MCF 10A (cell line): ENCODE results near the gene SFI1. TPM values are rescaled to one million over a fixed set of nuclear protein-coding genes. Genes with fewer than 3 reads are reported as not detected.

ENCODE experiments used
- BruUV-seq: library from RNA; stranded (reverse); fragments of 400-500 nt; replicated peaks from 2 replicates; lab custom pipeline; 2021; lab: Mats Ljungman, UMichigan
- CTCF ChIA-PET: fragments of 300-600 bp; sonication (Branson Sonifier 250); formaldehyde crosslinking; extraction: SDS; loops from one replicate; lab custom pipeline; 2021; ENCODE audit warnings: antibody characterized with exemption, inconsistent platforms; lab: Yijun Ruan, JAX
- POLR2A ChIA-PET: fragments of 300-600, 350-650 bp; sonication (Branson Sonifier 250); formaldehyde crosslinking; extraction: SDS; loops from one replicate; lab custom pipeline; 2020; ENCODE audit warnings: antibody characterized with exemption, inconsistent platforms; lab: Yijun Ruan, JAX
- DNase-seq: peaks from one replicate; pipeline ENCODE4 v3.0.0-alpha.2; 2018; ENCODE audit not compliant: unreplicated experiment
- H3K27ac Mint-ChIP-seq: one replicate; pipeline ENCODE4 v1.8.0; 2022; ENCODE audit warnings: mild to moderate bottlenecking, low read depth, mixed read lengths; ENCODE audit not compliant: unreplicated experiment
- H3K27me3 Mint-ChIP-seq: one replicate; pipeline ENCODE4 v1.8.0; 2022; ENCODE audit warnings: mixed read lengths; ENCODE audit not compliant: insufficient read depth, unreplicated experiment
- H3K36me3 Mint-ChIP-seq: one replicate; pipeline ENCODE4 v1.8.0; 2022; ENCODE audit warnings: mild to moderate bottlenecking, moderate library complexity, mixed read lengths; ENCODE audit not compliant: insufficient read depth, unreplicated experiment
- H3K4me1 Mint-ChIP-seq: one replicate; pipeline ENCODE4 v1.8.0; 2022; ENCODE audit warnings: mixed read lengths; ENCODE audit not compliant: insufficient read depth, unreplicated experiment
- H3K4me3 Mint-ChIP-seq: one replicate; pipeline ENCODE4 v1.8.0; 2022; ENCODE audit warnings: mild to moderate bottlenecking, moderate library complexity, mixed read lengths; ENCODE audit not compliant: unreplicated experiment
- H3K9me3 Mint-ChIP-seq: one replicate; pipeline ENCODE4 v1.8.0; 2022; ENCODE audit warnings: mixed read lengths; ENCODE audit not compliant: unreplicated experiment
- intact Hi-C: fragments of 100-400 bp; cut with micrococcal nuclease; formaldehyde crosslinking; loops from 2 replicates; pipeline ENCODE4 v1.14.1; 2022
- total RNA-seq: library from RNA; stranded (reverse); gene quantifications from 2 replicates; pipeline ENCODE4 v1.2.3, GENCODE V29; 2022
- TF ChIP-seq, protein P1 (sequence below): fragments of 200-600 bp; IDR thresholded peaks from one replicate; pipeline ENCODE4 v1.8.0; 2022; ENCODE audit warnings: antibody characterized with exemption, mild to moderate bottlenecking; ENCODE audit not compliant: unreplicated experiment

The SFI1 gene
- total RNA-seq, 1 experiment from 2014 or later: 36.2 TPM

DNA sequence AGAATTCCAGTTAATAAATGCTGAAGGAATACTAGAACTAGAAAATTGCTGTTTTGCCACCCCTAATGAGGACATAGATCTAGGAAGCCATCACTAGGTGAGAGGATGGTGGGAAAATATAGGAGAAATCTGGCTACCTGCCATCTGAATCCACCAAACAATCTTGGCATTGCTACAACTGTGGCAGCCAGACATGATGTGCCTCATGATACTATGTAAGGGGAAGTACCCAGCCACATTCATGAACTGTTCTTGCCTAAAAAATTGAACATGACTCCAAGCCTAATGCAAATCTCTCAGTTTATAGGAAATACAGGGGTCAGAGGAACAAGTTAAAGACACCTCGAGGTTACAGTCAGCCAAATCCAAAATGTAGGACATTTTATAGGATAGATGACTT, 72.8 kb downstream of the SFI1 start:
- no peaks in the 10 kb centered on the region for H3K27me3 Mint-ChIP-seq
- no peaks in the 10 kb centered on the region for H3K9me3 Mint-ChIP-seq
- peaks cover 17% of the 10 kb centered on the region for H3K36me3 Mint-ChIP-seq
- no TSS peak for BruUV-seq
- H3K4me1 Mint-ChIP-seq: no peaks in the 10 kb centered on the region
- POLR2A ChIA-PET: no interaction called here
- intact Hi-C loops: no loop called here
- peak; percentile 16 for DNase-seq
- no peak overlapping the region for H3K27ac Mint-ChIP-seq
- H3K4me3 Mint-ChIP-seq: no peak overlapping the region
- TF ChIP-seq, protein P1, sequence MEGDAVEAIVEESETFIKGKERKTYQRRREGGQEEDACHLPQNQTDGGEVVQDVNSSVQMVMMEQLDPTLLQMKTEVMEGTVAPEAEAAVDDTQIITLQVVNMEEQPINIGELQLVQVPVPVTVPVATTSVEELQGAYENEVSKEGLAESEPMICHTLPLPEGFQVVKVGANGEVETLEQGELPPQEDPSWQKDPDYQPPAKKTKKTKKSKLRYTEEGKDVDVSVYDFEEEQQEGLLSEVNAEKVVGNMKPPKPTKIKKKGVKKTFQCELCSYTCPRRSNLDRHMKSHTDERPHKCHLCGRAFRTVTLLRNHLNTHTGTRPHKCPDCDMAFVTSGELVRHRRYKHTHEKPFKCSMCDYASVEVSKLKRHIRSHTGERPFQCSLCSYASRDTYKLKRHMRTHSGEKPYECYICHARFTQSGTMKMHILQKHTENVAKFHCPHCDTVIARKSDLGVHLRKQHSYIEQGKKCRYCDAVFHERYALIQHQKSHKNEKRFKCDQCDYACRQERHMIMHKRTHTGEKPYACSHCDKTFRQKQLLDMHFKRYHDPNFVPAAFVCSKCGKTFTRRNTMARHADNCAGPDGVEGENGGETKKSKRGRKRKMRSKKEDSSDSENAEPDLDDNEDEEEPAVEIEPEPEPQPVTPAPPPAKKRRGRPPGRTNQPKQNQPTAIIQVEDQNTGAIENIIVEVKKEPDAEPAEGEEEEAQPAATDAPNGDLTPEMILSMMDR: no peak
- CTCF ChIA-PET: interaction anchor here (0.5 kb wide), 1 partner anchor 12 kb away, joined by 3 read pairs; no protein-coding TSS in a partner anchor

DNA sequence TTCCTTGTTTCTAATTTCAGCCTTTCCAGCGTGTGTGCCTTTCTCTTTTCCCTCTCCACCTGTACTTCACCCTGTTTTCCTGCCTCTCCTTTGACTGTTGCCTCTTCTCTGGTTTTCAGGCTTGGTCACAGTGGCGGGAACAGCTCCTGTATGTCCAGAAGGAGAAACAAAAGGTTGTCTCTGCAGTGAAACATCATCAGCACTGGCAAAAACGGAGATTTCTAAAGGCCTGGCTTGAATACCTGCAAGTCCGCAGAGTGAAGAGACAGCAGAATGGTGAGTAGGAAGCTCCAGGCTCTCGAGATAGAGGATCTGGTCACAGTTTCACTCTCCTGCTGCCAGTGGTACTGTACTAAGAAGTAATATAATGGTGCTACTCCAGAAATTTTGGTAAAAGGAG, 76.6 kb downstream of the SFI1 start:
- intact Hi-C loops: no loop called here
- Mint-ChIP-seq H3K36me3 (peaks cover 27% of the 10 kb centered on the region), H3K4me1 (no peaks in the 10 kb centered on the region), H3K27ac (no peak overlapping the region), H3K27me3 (no peaks in the 10 kb centered on the region), H3K9me3 (no peaks in the 10 kb centered on the region), H3K4me3 (no peak overlapping the region)
- BruUV-seq: no TSS peak
- TF ChIP-seq, protein P1: no peak
- DNase-seq: no peak
- POLR2A ChIA-PET: interaction anchor here (0.7 to 0.8 kb wide), 2 partner anchors 11 to 32 kb away, joined by 3 to 4 read pairs; no protein-coding TSS in a partner anchor
- CTCF ChIA-PET: interaction anchor here (1.0 kb wide), 1 partner anchor 12 kb away, joined by 3 read pairs; no protein-coding TSS in a partner anchor

DNA sequence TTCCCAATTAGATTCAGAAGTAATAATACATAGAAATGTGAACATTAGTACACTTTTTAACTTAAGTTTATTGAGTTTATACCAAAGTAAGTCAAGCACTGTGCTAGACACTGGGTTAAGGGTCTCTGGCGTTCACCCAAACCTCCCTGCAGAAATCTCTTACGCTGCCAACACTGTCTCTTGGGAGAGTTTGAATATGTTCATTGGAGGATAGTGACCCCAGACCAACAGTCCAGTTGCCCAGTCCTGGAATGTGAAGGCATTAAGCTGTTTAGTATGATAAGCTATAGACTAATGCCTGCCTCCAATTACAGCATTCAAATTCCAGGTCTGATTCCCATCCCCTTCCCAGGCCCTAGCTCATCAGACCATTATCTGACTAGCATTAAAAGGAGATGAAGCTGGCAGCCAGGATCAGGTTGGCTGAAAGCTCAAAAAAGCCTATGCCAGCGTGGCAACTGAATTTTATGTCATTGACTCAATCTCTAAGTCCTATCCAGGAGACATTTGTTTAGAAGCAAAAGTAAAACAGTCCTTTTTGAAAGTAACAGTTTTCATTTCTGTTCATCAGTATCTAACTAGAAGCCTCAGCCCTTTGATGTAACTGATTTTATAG, 77.8 kb downstream of the SFI1 start:
- ChIA-PET CTCF (interaction anchor here (0.8 kb wide), 1 partner anchor 49 kb away, joined by 3 read pairs; no protein-coding TSS in a partner anchor), POLR2A (no interaction called here)
- no peaks in the 10 kb centered on the region for H3K27me3 Mint-ChIP-seq
- intact Hi-C loops: no loop called here
- BruUV-seq: no TSS peak
- no peak overlapping the region for H3K4me3 Mint-ChIP-seq
- peaks cover 26% of the 10 kb centered on the region for H3K36me3 Mint-ChIP-seq
- no peaks in the 10 kb centered on the region for H3K9me3 Mint-ChIP-seq
- H3K4me1 Mint-ChIP-seq: no peaks in the 10 kb centered on the region
- DNase-seq: no peak
- TF ChIP-seq, protein P1: no peak
- H3K27ac Mint-ChIP-seq: no peak overlapping the region

DNA sequence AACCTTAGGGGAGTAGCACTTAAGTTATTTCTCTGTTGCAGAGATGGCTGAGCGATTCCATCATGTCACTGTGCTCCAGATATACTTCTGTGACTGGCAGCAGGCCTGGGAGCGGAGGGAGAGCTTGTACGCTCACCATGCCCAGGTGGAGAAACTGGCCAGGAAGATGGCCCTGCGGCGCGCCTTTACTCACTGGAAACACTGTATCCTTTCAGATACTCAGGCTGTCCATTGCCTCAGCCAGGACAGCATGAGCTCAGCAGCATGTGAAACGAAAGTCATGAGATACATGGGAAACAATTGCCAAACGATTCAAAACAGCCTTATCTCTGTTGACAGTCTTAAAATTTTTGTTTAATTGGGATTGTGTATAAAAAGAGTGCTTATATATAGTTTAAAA, 78.9 kb downstream of the SFI1 start:
- no peak overlapping the region for H3K4me3 Mint-ChIP-seq
- DNase-seq: no peak
- ChIA-PET CTCF (interaction anchor here (0.8 to 1.2 kb wide), 3 partner anchors 13 to 48 kb away, joined by 3 read pairs; no protein-coding TSS in a partner anchor), POLR2A (no interaction called here)
- H3K27ac Mint-ChIP-seq: no peak overlapping the region
- intact Hi-C loops: no loop called here
- no peaks in the 10 kb centered on the region for H3K27me3 Mint-ChIP-seq
- TF ChIP-seq, protein P1: no peak
- BruUV-seq: no TSS peak
- peaks cover 30% of the 10 kb centered on the region for H3K36me3 Mint-ChIP-seq
- H3K9me3 Mint-ChIP-seq: no peaks in the 10 kb centered on the region
- H3K4me1 Mint-ChIP-seq: no peaks in the 10 kb centered on the region
